NCI-H82 treated with DMSO at 0.1 percent for 48 hours (cell line): ENCODE data around the gene PILRA.
"Not testable (repeated sequence)": the region's sequence is repeated elsewhere in the genome, so short reads cannot be mapped to it uniquely, and the experiment has no call there.

Experiments used
- DNase-seq: peaks from one replicate; lab custom pipeline; 2025; ENCODE audit not compliant: unreplicated experiment; lab: John Stamatoyannopoulos, UW

The PILRA gene

GRCh38 chr7:100433276-100433591 lies 59.9 kb downstream of the PILRA start:
- no peak for DNase-seq

- DNase-seq, result no peak
Observed at GRCh38 chr7:100433592-100434296, 60.5 kb downstream of the PILRA start.

GRCh38 chr7:100434297-100435144 lies 61.2 kb downstream of the PILRA start:
- no peak for DNase-seq

- no peak for DNase-seq
Observed at GRCh38 chr7:100435401-100436304, 62.4 kb downstream of the PILRA start.

GRCh38 chr7:100437150-100438100 lies 64.1 kb downstream of the PILRA start:
- no peak for DNase-seq

GRCh38 chr7:100438172-100438571 lies 64.9 kb downstream of the PILRA start:
- no peak for DNase-seq

- not testable (repeated sequence) for DNase-seq
Observed at GRCh38 chr7:100438731-100439130, 65.4 kb downstream of the PILRA start.

- DNase-seq, result not testable (repeated sequence)
Observed at GRCh38 chr7:100439244-100439643, 66.0 kb downstream of the PILRA start.

GRCh38 chr7:100441641-100442535 lies 68.6 kb downstream of the PILRA start:
- no peak for DNase-seq

GRCh38 chr7:100443096-100443840 lies 70.0 kb downstream of the PILRA start:
- no peak for DNase-seq

- no peak for DNase-seq
Observed at GRCh38 chr7:100444311-100445278, 71.3 kb downstream of the PILRA start.

GRCh38 chr7:100446040-100446439 lies 72.8 kb downstream of the PILRA start:
- no peak for DNase-seq

- not testable (repeated sequence) for DNase-seq
Observed at GRCh38 chr7:100447363-100447762, 74.1 kb downstream of the PILRA start.

GRCh38 chr7:100449190-100449795 lies 76.0 kb downstream of the PILRA start:
- no peak for DNase-seq
